Measurements from ENCODE around the gene CLSTN2.

The CLSTN2 gene

GRCh38 chr3:140296796-140297352 lies 361.9 kb downstream of the CLSTN2 start:
- DNase-seq, result no peak

GRCh38 chr3:140298043-140298442 lies 363.1 kb downstream of the CLSTN2 start:
- DNase-seq, result no peak

- DNase-seq, result no peak
Observed at GRCh38 chr3:140298569-140299070, 363.6 kb downstream of the CLSTN2 start.

- DNase-seq, result no peak
Observed at GRCh38 chr3:140303875-140304274, 368.9 kb downstream of the CLSTN2 start.

DNA sequence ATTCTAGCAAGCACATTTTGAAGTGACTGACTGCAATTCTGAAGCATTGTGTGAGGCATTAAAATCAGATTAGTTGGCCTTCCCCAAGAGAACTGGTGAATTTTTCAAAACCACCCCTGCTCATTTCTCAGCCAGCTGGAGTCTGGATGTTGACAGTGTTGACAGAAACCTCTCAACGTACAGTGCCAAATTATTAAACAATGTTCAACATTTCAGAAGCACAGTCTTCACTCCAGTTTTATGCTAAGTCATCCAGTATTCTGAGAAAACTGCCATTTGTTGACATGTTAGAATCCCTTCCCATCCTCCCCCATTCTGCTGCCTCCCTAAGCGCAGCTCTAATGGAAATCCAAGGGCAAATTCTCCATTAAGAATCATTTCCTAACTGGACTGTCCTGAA lies 373.6 kb downstream of the CLSTN2 start:
- no peak for DNase-seq

- DNase-seq, result no peak
Observed at GRCh38 chr3:140311428-140311827, 376.4 kb downstream of the CLSTN2 start.

GRCh38 chr3:140315955-140316354 lies 381.0 kb downstream of the CLSTN2 start:
- no peak for DNase-seq

DNA sequence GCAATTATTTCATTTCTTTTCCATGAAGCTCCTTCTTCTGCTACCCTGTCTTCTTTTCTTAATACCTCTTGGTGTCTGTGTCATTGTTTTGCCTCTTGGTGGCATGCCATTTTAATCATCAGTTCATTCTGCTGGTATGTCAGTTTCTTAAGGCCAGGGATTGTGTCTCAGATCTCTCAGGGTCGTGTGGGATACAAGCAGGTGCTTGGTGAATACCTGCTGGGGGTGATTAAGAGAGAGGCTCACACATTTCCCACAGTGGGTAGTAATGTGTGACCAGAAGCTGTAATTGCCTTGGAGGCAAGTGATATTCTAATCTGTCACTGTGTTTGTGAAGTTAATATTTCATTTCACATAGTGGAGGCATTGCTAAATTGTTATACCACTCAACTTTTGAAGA lies 381.5 kb downstream of the CLSTN2 start:
- DNase-seq, result no peak

DNA sequence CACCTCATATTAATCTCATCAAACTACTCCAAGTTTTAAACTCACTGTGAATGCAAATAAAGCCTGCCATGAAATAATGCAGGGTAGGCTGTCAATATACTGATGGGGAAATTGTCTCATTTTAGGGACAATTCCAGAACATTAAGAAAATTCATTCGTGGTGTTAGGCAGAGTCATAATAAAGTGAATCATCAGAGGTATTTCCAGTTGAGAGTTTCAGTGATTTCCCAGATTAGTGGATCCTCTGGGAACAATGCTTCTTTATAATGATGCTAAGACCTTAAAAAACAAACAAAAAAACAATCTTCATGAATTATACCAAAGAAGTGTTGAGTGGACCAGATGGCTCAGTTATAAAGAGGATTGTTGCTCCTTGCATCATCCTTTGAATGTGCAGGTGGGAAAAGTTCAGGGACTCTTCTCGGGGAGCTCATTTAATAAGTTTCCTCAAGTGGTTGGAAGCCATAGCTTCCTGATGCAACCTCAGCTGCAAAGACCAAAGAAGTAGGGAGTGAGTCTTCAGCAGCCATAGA lies 381.9 kb downstream of the CLSTN2 start:
- no peak for DNase-seq

GRCh38 chr3:140319739-140320138 lies 384.8 kb downstream of the CLSTN2 start:
- no peak for DNase-seq

DNA sequence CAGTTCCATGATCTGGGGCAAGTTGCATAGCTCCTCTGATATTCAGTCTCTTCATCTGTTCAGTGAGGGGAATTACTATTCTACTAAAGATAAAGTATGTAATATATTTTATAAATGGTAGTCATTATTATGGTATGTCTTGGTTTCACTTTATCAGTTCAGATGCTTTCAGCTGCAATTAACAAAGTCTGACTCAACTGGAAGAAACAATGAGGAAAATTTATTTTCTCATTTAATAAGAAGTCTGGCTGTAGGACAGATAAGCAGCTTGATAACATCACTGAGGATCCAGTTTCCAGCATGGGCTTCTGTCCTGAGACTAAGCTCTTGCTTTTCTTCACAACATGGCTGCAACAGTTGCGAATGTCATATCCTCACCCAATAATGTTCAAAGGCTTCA lies 388.6 kb downstream of the CLSTN2 start:
- no peak for DNase-seq

DNA sequence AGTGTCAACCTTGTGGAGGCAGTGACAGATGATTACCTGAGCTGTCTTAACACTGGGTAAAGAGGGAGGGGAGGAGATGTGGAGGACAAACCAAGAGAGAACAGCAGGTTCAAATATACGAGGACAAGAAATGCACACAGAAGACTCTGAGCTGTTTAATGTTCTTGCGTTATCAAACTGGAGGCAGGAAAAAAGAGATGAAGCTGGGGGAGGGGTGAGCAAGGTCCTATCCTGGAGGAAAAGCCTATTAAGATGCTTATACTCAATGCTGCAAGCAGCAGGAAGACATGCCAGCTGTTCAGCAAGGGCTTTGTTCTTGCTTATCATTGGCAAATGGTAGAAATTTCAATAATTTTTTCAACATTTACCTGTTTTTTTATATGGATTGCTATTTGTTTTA lies 397.1 kb downstream of the CLSTN2 start:
- DNase-seq, result no peak

DNA sequence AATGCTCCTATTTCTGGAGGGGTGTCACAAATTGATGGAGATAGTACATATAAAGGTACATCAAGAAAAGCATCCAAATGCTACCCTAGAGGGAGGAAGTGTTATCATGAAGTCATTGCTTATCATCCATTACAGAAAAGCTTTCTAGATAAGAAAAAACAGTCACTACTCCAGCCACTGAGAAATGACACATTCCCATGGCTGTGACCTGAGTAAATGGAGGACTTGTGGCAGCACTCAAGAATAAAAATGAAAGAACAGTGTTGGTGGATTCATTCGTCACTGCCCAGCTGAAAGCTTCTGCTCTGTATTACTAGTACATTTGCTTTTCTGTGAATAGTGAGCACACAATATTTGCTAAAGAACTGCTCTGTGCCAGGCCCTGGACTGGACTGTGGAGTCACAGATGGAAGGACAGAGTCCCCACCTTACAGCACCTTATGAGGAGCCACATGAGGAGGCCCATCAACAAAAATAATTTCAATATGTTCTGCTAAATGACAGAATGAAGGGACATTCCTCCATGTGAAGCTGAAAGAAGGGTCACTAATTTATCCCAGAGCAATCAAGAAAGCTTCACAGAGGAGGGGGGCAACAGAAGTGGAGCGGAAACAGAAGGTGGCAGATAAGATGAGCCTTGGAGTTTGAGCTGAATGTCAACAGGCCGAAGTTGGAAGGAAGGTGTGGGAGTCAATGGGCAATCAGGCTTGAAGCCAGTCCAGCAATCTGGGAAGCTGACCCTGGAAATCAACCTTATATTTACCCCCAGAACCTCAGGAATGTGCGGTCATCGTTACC lies 399.3 kb downstream of the CLSTN2 start:
- no peak for DNase-seq

DNA sequence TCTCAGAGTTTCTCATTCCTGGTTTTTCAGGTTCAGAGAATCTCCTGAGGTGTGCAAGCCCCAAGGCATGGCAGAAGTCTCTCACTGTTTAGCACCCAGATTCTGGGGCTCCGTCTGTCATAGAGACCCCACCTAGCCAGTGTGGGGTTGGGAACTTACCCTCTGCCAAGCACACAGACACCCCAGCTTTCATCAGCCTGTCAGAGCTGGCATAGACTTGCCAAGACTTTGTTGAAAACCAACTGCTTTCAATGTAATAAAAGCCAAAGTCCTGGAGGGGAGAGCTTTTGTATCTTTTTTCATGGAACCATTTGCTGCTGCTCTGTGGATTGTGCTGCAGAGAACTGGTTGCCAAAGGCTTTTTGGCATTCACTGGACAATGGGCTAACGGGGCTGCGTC lies 401.5 kb downstream of the CLSTN2 start:
- no peak for DNase-seq

- no peak for DNase-seq
Observed at GRCh38 chr3:140338916-140339315, 403.9 kb downstream of the CLSTN2 start.

DNA sequence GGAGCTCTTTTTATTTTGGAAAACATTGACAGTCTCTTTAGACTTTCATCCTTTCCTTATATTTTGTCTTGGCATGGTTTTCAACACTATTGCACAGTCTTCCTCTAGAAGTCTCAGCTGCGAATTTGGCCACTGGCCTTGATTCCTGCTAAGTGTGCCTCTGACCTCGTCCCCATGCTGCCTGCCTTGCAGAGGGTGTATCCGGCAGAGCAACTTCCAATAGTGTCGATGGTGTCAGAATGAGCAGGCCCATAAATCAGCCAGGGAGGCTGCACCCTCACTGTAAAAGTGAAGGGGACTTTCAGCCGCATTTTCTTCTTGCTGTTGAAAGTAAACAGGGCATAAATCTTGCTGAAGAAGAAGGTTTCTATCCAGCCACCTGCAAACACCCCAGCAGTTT lies 406.2 kb downstream of the CLSTN2 start:
- no peak for DNase-seq

GRCh38 chr3:140341817-140342403 lies 406.9 kb downstream of the CLSTN2 start:
- DNase-seq, result no peak

DNA sequence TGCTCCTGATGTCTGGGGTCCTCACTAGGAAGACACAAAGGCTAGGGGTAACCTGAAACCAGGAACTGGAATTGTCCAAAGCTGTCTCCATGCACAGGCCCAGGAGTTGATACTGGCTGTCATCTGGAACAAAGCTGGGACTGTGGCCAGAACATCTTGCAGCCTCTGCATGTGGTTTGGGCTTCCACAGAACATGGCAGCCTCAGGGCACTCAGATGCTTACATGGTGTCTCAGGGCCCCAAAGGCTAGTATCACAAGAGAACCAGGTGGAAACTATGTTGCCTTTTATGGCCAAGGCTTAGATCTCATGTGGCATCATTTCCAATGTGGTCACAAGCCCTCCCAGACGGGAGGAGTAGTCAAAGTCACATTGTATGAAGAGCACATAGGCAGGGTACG lies 407.7 kb downstream of the CLSTN2 start:
- DNase-seq, result no peak

GRCh38 chr3:140343211-140344081 lies 408.5 kb downstream of the CLSTN2 start:
- DNase-seq, result no peak

DNA sequence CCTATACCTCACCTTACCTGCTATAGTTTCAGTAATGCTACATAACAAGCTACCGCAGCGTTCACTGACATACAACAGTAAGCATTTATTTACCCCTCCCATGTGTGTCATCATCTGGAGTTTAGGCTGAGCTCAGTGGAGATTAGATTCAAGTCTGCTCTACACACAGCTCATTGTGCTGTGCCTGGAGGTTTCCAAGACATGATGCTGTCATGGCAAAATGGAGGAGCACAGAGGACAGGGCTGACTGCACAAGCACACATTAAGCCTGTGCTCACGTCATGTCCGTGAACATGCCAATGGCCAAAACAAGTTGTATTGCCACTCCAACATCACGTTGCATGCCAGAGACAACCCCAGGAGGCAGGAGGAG lies 409.1 kb downstream of the CLSTN2 start:
- no peak for DNase-seq

DNA sequence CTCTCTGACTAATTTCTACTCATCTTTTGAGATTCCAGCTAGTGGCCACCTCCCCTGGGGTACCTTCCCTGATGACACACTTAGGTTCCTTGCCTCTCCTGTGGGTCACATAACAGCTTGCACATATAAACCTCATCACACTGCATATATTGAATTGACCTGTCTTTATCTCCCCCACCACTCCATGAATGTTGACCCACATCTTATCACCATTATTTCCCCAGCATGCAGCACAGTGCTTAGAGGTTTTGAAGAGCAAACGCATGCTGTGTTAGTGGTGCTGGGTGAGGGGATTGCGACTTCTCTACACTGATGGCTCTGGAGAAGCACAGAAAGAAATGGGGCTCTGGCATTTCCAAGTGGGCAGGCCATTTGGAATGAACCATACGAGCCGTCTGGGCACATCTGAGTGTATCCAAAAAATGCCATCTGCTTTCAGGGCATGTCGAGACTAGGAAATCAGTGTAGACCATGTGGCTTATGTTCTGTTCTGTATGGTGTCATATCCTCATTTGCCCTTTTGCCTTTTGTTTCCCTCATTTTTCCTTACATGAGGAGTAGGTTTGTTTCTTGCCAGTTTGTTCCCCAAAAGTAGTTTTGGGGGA lies 409.7 kb downstream of the CLSTN2 start:
- no peak for DNase-seq

DNA sequence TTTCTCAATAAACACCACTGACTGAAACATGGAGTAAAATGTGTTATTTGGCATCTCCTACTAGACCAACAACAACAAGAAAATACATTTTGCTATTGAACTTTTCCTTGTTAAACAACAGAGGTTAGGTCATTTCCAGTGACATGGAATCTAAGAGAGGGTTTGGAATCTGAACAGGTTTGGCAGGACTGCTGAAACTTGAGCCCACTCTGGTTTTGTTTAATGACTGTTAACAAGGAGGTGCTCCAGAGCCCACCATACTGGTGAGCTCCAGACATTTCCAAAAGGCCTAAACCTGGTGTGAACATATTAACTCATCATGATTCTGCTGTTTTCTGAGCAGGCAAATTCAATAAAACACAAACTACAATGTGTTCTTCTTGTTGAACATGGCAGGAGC lies 412.2 kb downstream of the CLSTN2 start:
- DNase-seq, result no peak

- DNase-seq, result no peak
Observed at GRCh38 chr3:140349938-140350337, 415.0 kb downstream of the CLSTN2 start.

Measured in hematopoietic multipotent progenitor cell treated with erythropoietin and hydrocortisone succinate and interleukin-3 and kit ligand, for 4 days (in vitro differentiated cells).